ENCODE data around the gene DUSP1.

DUSP1 gene

GRCh38 chr5:172762214-172763119, 8.5 kb downstream of the DUSP1 start:
- DNase-seq = no peak

- no peak for DNase-seq
Measured at GRCh38 chr5:172760959-172761358, 10.0 kb downstream of the DUSP1 start.

- no peak for DNase-seq
Measured at GRCh38 chr5:172760136-172760535, 10.9 kb downstream of the DUSP1 start.

GRCh38 chr5:172758834-172759149, 12.2 kb downstream of the DUSP1 start:
- no peak for DNase-seq

- no peak for DNase-seq
Measured at GRCh38 chr5:172758077-172758833, 12.7 kb downstream of the DUSP1 start.

- no peak for DNase-seq
Measured at GRCh38 chr5:172757394-172758010, 13.5 kb downstream of the DUSP1 start.

GRCh38 chr5:172756764-172757393, 14.1 kb downstream of the DUSP1 start:
- DNase-seq = no peak

GRCh38 chr5:172754596-172755356, 16.2 kb downstream of the DUSP1 start:
- no peak for DNase-seq

GRCh38 chr5:172753101-172753500, 17.9 kb downstream of the DUSP1 start:
- DNase-seq = no peak

GRCh38 chr5:172751761-172752510, 19.1 kb downstream of the DUSP1 start:
- DNase-seq = no peak

GRCh38 chr5:172749881-172750633, 20.9 kb downstream of the DUSP1 start:
- DNase-seq = no peak

GRCh38 chr5:172749076-172749475, 21.9 kb downstream of the DUSP1 start:
- DNase-seq = no peak

- no peak for DNase-seq
Measured at GRCh38 chr5:172748341-172748843, 22.6 kb downstream of the DUSP1 start.

- DNase-seq = no peak
Measured at GRCh38 chr5:172747471-172747870, 23.5 kb downstream of the DUSP1 start.

- no peak for DNase-seq
Measured at GRCh38 chr5:172746725-172747124, 24.3 kb downstream of the DUSP1 start.

GRCh38 chr5:172745838-172746237, 25.2 kb downstream of the DUSP1 start:
- DNase-seq = no peak

GRCh38 chr5:172745406-172745805, 25.6 kb downstream of the DUSP1 start:
- no peak for DNase-seq

GRCh38 chr5:172744123-172745104, 26.6 kb downstream of the DUSP1 start:
- DNase-seq = no peak
